Aorta (tissue), 5 donors: ENCODE data around the gene EML1. TPM values are rescaled to one million over a fixed set of nuclear protein-coding genes. Genes with fewer than 3 reads are reported as not detected.

Source experiments
- ATAC-seq: fragments of 200-7000 bp; cut with Tn5 transposase; one replicate; pipeline ENCODE4 v1.9.1; 2022; ENCODE audit warnings: moderate library complexity; ENCODE audit not compliant: low FRiP score
- DNase-seq, 2 donors: peaks; one replicate each; pipeline ENCODE4 v3.0.0-alpha.2; 2020
- H3K27ac ChIP-seq, 2 donors: one replicate each; pipeline ENCODE4 v1.5.1; 2013; ENCODE audit warnings: low read length in 2 of 2, mild to moderate bottlenecking in 2 of 2, moderate library complexity in 2 of 2, control low read depth in 1 of 2, inconsistent platforms in 1 of 2, low read depth in 1 of 2
- H3K27me3 ChIP-seq, 2 donors: one replicate each; pipeline ENCODE4 v1.6.1; 2013; ENCODE audit warnings: control low read depth in 1 of 2, low read length in 1 of 2, mild to moderate bottlenecking in 1 of 2, moderate library complexity in 1 of 2; ENCODE audit not compliant: insufficient read depth in 2 of 2, control insufficient read depth in 1 of 2
- H3K36me3 ChIP-seq, 2 donors: one replicate each; pipeline ENCODE4 v1.6.1; 2013; ENCODE audit warnings: control low read depth in 1 of 2, low read length in 1 of 2, mild to moderate bottlenecking in 1 of 2; ENCODE audit not compliant: insufficient read depth in 2 of 2, control insufficient read depth in 1 of 2
- H3K4me1 ChIP-seq, 2 donors: one replicate each; pipeline ENCODE4 v1.6.1; 2013; ENCODE audit warnings: low read length in 2 of 2, control low read depth in 1 of 2, mild to moderate bottlenecking in 1 of 2, moderate library complexity in 1 of 2; ENCODE audit not compliant: insufficient read depth in 2 of 2, control insufficient read depth in 1 of 2
- H3K4me3 ChIP-seq, 2 donors: one replicate each; pipeline ENCODE4 v1.5.1; 2013; ENCODE audit warnings: low read length in 2 of 2, control low read depth in 1 of 2, mild to moderate bottlenecking in 1 of 2
- H3K9me3 ChIP-seq: one replicate; pipeline ENCODE4 v1.6.1; 2013; ENCODE audit warnings: mild to moderate bottlenecking, low read length; ENCODE audit not compliant: control insufficient read depth
- WGBS, 2 donors: extraction: QIAGEN DNeasy Blood & Tissue Kit; methylation state at CpG; one replicate each; pipeline ENCODE4 v1.1.7; 2013; 5-methylcytosine and 5-hydroxymethylcytosine counted together
- intact Hi-C, 2 donors: fragments of 100-400 bp; cut with DNase I; formaldehyde crosslinking; loops; one replicate each; pipeline versions ENCODE4 v1.14.2 to v1.15.0; 2022
- polyA plus RNA-seq, 2 donors: library from polyadenylated mRNA; stranded (reverse); fragments of 200-250 nt; gene quantifications; one replicate each; pipeline ENCODE4 v1.2.3, GENCODE V29; 2013
- total RNA-seq, 2 donors: library from RNA; stranded (reverse); fragmentation: NEBNext Ultra II Directional; extraction: Animal tissue kit (Norgen Biotek cat#: 25700); gene quantifications; one replicate each; pipeline ENCODE4 v1.2.1, GENCODE V29; 2021
- donor health status: healthy with polysubstance abuse.
- donor health status: Bipolar disorder and iron deficiency.
- donor health status: DM: no; HTN: no; CAD: no.
- donor health status: DM: no; HTN: no; CAD: no.
- donor health status: DM: yes; HTN: yes; CAD: no.

Gene EML1
- total and polyA plus RNA-seq, 4 donors: 4.8 to 62.0 (median 36.6) TPM

GRCh38 chr14:99924379-99924778 lies 131.2 kb downstream of the EML1 start:
- Histone ChIP-seq H3K9me3 (no peaks in the 10 kb centered on the region), H3K27me3 (no peaks in the 10 kb centered on the region), H3K27ac (no peak overlapping the region), H3K4me1 (no peaks in the 10 kb centered on the region), H3K36me3 (peaks cover 1 to 3% of the 10 kb centered on the region in 2 donors), H3K4me3 (no peak overlapping the region)
- intact Hi-C loops: no loop called here
- ATAC-seq: no peak
- WGBS, 2 donors: 92 to 96% methylated on average over 1 of the region's 1 CpG
- DNase-seq: no peak

DNA sequence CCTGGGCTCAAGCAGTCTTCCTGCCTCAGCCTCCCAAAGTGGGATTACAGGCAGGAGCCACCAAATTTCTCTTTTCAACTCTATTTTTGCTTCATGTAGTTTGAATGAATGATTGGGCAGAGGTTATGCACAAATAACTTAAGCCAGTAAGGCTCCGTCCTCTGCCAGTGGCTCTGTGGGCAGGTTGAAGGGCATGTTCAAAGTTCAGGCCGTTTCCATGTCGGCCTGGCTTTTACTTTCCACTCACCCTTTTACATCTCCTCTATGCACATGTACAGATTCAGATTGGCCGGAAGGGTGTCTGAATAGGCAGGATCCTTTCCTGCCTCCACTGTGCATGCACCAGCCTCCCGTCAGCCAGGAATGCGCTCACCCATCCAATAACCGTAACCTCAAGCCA lies 132.3 kb downstream of the EML1 start:
- peaks cover 0 to 2% of the 10 kb centered on the region in 2 donors for H3K36me3 ChIP-seq

DNA sequence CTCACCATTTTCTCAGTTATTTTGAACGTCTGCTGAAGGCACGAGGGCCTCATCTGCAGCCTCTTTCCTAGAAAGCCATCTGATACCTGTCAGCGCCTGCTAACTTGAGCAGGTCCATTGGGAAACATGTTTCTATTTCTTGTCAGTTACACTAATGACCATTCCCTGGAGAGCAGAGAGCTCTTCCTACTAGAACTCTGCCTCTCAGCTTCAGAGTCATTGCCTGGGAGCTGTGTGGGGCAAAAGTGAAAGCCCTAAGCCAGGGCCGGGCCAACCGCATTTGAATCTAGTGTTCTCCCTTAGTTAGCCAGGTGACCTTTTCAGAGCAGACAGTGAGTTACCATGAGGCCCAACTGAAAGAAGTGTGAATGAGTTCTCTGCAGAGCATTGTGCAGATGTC lies 135.8 kb downstream of the EML1 start:
- no peaks in the 10 kb centered on the region for H3K9me3 ChIP-seq
- DNase-seq: no peak
- no peaks in the 10 kb centered on the region for H3K36me3 ChIP-seq
- H3K4me1 ChIP-seq: no peaks in the 10 kb centered on the region
- 93 to 95% methylated on average over 5 of the region's 5 CpGs for WGBS, 2 donors
- no peak for ATAC-seq
- intact Hi-C loops: no loop called here
- no peaks in the 10 kb centered on the region for H3K27me3 ChIP-seq
- no peak overlapping the region for H3K27ac ChIP-seq
- no peak overlapping the region for H3K4me3 ChIP-seq

More for the DNA sequence above, 132.3 kb downstream of the EML1 start:
- DNase-seq (no peak), ATAC-seq (no peak)
- no peaks in the 10 kb centered on the region for H3K27me3 ChIP-seq
- H3K4me1 ChIP-seq: no peaks in the 10 kb centered on the region
- WGBS, 2 donors: 96 to 97% methylated on average over 7 of the region's 7 CpGs
- H3K4me3 ChIP-seq: no peak overlapping the region
- intact Hi-C loops: no loop called here
- H3K27ac ChIP-seq: no peak overlapping the region
- no peaks in the 10 kb centered on the region for H3K9me3 ChIP-seq

- Histone ChIP-seq H3K27me3 (no peaks in the 10 kb centered on the region), H3K36me3 (no peaks in the 10 kb centered on the region), H3K27ac (no peak overlapping the region), H3K4me1 (no peaks in the 10 kb centered on the region), H3K9me3 (no peaks in the 10 kb centered on the region), H3K4me3 (no peak overlapping the region)
- no peak for ATAC-seq
- no peak for DNase-seq
- 84% methylated on average over 6 of the region's 6 CpGs for WGBS, 2 donors
- intact Hi-C loops: no loop called here
These were observed 136.4 kb downstream of the EML1 start for GRCh38 chr14:99929601-99930000.

GRCh38 chr14:99930420-99931274 lies 137.4 kb downstream of the EML1 start:
- no peak overlapping the region for H3K4me3 ChIP-seq
- H3K4me1 ChIP-seq: no peaks in the 10 kb centered on the region
- DNase-seq (no peak), ATAC-seq (peak; percentile 22)
- intact Hi-C loops: no loop called here
- no peaks in the 10 kb centered on the region for H3K36me3 ChIP-seq
- no peaks in the 10 kb centered on the region for H3K9me3 ChIP-seq
- 74 to 77% methylated on average over 6 of the region's 6 CpGs for WGBS, 2 donors
- H3K27me3 ChIP-seq: no peaks in the 10 kb centered on the region
- no peak overlapping the region for H3K27ac ChIP-seq

DNA sequence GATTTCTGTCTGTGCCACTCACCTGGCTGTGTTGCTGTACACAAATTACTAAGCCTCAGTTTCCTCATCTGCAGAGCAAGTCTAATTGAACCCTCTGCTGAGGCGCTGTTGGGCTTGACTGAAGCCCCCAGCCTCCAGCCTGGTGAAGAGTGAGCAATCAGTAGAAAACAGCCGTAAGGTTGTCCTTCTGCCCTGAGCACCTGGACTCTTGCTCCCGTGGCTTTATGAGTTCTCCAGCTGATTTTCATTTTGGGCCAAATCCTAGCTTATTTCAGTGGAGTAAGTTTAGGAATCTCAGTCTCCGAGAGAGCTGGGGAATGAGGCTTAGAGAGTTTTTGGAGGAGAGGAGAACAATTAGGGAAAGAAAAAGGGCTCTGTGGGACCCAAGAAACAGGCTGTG lies 138.1 kb downstream of the EML1 start:
- Histone ChIP-seq H3K36me3 (no peaks in the 10 kb centered on the region), H3K27me3 (no peaks in the 10 kb centered on the region), H3K27ac (no peak overlapping the region), H3K4me1 (no peaks in the 10 kb centered on the region), H3K9me3 (no peaks in the 10 kb centered on the region), H3K4me3 (no peak overlapping the region)
- ATAC-seq: no peak
- intact Hi-C loops: no loop called here
- WGBS, 2 donors: 89 to 91% methylated on average over 4 of the region's 4 CpGs
- no peak for DNase-seq

- H3K27ac ChIP-seq: no peak overlapping the region
- no peak overlapping the region for H3K4me3 ChIP-seq
- 95 to 97% methylated on average over 16 of the region's 16 CpGs for WGBS, 2 donors
- no peak for DNase-seq
- no peak for ATAC-seq
- no peaks in the 10 kb centered on the region for H3K4me1 ChIP-seq
- H3K27me3 ChIP-seq: no peaks in the 10 kb centered on the region
- H3K36me3 ChIP-seq: peaks cover 0 to 3% of the 10 kb centered on the region in 2 donors
- no peaks in the 10 kb centered on the region for H3K9me3 ChIP-seq
- intact Hi-C loops: no loop called here
These were observed 142.8 kb downstream of the EML1 start for GRCh38 chr14:99936056-99936455.

DNA sequence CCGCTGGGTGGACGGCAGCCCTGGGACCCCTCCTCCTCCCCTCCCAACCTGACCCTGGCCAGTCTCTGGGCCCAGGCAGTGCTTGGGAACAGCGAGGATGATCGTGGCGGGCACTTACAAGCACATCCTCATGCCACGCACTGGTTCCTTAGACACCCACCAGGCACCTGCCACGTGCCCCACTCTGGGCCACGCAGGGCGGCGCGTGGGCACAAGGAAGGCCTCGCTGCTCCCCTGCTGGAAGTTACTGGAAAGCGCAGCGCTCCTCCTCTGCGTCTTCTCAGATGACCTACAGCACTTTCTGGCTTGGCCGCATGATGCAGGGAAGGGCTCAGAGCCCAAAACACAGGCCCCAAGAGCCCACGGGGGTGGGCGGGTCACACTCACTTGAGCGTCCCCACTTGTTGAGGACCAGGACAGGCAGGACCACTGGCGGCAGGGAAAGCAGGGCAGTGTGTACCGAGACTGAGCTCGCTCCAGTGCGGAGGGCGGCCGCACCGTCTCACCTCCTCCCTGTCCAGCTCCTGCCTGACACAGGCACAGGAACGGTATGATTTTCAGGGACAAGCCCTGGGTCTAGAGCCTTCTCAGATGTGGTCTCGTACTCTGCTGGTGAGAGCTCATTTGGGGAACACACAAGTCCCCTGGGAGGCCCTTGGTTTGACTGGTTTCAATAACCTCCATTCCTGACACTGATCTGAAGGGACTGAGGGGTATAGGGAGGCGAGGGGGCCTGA lies 143.7 kb downstream of the EML1 start:
- Histone ChIP-seq H3K36me3 (peaks cover 0 to 3% of the 10 kb centered on the region in 2 donors), H3K4me1 (no peaks in the 10 kb centered on the region), H3K9me3 (no peaks in the 10 kb centered on the region), H3K27ac (no peak overlapping the region), H3K27me3 (no peaks in the 10 kb centered on the region), H3K4me3 (no peak overlapping the region)
- DNase-seq (no peak), ATAC-seq (no peak)
- WGBS, 2 donors: 91 to 93% methylated on average over 28 to 29 of the region's 29 CpGs
- intact Hi-C loops: no loop called here
